Uterus (tissue), 4 donors: ENCODE measurements around the gene CCDC93. TPM values are rescaled to one million over a fixed set of nuclear protein-coding genes. Genes with fewer than 3 reads are reported as not detected.

Experiments
- DNase-seq, 2 donors: peaks; one replicate each; pipeline ENCODE4 v3.0.0-alpha.2; 2019 to 2020
- H3K27ac ChIP-seq, 2 donors: fragments of 200-600 bp; sonication (generic); 1 replicate in 1 of 2; 2 replicates in 1 of 2; pipeline ENCODE4 v1.5.1; 2016 to 2018
- H3K27me3 ChIP-seq, 2 donors: fragments of 200-600 bp; sonication (generic); one replicate each; pipeline ENCODE4 v1.5.1; 2018 to 2019; ENCODE audit warnings: control low read depth in 1 of 2
- H3K36me3 ChIP-seq, 2 donors: fragments of 200-600 bp; sonication (generic); one replicate each; pipeline ENCODE4 v1.5.1; 2019; ENCODE audit warnings: control low read depth in 1 of 2
- H3K4me1 ChIP-seq, 2 donors: fragments of 200-600 bp; sonication (generic); one replicate each; pipeline ENCODE4 v1.5.1; 2018 to 2019; ENCODE audit warnings: control low read depth in 1 of 2
- H3K4me3 ChIP-seq, 2 donors: fragments of 200-600 bp; sonication (generic); 1 replicate in 1 of 2; 2 replicates in 1 of 2; pipeline ENCODE4 v1.5.1; 2018 to 2019; ENCODE audit warnings: mild to moderate bottlenecking in 1 of 2
- H3K9me3 ChIP-seq, 2 donors: fragments of 200-600 bp; sonication (generic); one replicate each; pipeline ENCODE4 v1.5.1; 2019; ENCODE audit warnings: control low read depth in 1 of 2
- POLR2A ChIP-seq, 2 donors: fragments of 450-650 bp; IDR thresholded peaks; one replicate each; pipeline ENCODE4 v1.6.1; 2016; ENCODE audit warnings: antibody characterized with exemption in 2 of 2, mild to moderate bottlenecking in 1 of 2, moderate library complexity in 1 of 2
- intact Hi-C: fragments of 100-400 bp; cut with DNase I; formaldehyde crosslinking; loops from one replicate; pipeline ENCODE4 v1.15.1; 2023; ENCODE audit warnings: low total_unique reads
- total RNA-seq, 4 donors: library from RNA; depleted of rRNA in 3 of 4; stranded (reverse); fragments of >200 nt in 3 of 4; gene quantifications; one replicate each; pipeline versions ENCODE4 v1.1.0 to v1.2.4, GENCODE V29; 2014 to 2023
- TF ChIP-seq, protein P1 (sequence below), 4 experiments: fragments of 200-600 bp in 2 of 4; fragments of 450-650 bp in 2 of 4; sonication (generic) in 2 of 4; IDR thresholded peaks; one replicate each; pipeline ENCODE4 v1.5.1; 2016 to 2019; ENCODE audit warnings: antibody characterized with exemption in 4 of 4, mild to moderate bottlenecking in 2 of 4, moderate library complexity in 1 of 4
- donor health status: DM: yes; HTN: yes; CAD: no.

Gene CCDC93
- total RNA-seq, 4 donors from 2014 or later: 6.5 to 45.5 (median 32.7) TPM

- Histone ChIP-seq H3K27me3 (no peaks in the 10 kb centered on the region), H3K4me1 (no peaks in the 10 kb centered on the region), H3K36me3 (no peaks in the 10 kb centered on the region), H3K4me3 (no peak overlapping the region), H3K9me3 (no peaks in the 10 kb centered on the region), H3K27ac (no peak overlapping the region)
- intact Hi-C loops: no loop called here
- DNase-seq: no peak
- TF ChIP-seq, protein P1, sequence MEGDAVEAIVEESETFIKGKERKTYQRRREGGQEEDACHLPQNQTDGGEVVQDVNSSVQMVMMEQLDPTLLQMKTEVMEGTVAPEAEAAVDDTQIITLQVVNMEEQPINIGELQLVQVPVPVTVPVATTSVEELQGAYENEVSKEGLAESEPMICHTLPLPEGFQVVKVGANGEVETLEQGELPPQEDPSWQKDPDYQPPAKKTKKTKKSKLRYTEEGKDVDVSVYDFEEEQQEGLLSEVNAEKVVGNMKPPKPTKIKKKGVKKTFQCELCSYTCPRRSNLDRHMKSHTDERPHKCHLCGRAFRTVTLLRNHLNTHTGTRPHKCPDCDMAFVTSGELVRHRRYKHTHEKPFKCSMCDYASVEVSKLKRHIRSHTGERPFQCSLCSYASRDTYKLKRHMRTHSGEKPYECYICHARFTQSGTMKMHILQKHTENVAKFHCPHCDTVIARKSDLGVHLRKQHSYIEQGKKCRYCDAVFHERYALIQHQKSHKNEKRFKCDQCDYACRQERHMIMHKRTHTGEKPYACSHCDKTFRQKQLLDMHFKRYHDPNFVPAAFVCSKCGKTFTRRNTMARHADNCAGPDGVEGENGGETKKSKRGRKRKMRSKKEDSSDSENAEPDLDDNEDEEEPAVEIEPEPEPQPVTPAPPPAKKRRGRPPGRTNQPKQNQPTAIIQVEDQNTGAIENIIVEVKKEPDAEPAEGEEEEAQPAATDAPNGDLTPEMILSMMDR (IDR thresholded peaks at IDR 0.05): no peak
- TF ChIP-seq POLR2A (IDR thresholded peaks at IDR 0.05): no peak
Measured at GRCh38 chr2:118054213-118055008, 40.5 kb upstream of the CCDC93 start.

DNA sequence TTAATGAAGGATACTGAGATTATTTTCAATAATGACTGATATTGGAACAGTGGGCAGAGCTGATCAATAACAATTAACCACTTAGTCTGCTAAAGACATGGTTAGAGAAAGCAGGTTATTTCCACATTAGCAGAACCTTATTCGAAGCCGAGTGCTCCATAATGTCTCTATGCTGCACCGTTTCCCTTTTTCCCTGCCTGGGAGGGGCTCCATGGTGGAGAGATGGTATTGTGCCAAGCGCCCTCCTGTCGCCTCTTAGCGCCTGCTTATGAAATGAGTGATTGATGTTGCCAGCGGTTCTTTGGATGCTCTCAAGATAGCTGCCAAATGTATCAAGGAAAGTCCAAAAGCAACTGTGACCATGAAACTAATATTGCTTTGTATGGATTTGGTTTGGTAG, 39.8 kb upstream of the CCDC93 start:
- H3K4me1 ChIP-seq: no peaks in the 10 kb centered on the region

DNA sequence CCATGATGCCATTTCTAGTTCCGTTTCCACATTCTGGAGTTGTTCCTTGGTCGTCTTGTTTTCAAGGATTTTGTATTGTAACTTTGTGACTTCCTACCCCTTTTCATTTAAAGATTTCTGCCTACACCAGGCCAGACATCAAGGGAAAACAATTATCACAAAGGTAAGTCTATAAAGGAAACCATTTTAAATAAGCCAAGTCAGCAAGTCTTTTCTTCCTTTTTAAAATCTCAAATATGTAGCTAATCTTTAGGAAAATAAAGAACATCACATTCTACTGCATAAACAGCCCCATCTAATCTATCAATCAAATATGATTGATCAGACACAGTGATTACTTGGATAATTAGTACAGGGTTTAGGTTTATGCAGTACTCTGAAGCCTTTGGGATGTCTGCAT, 38.6 kb upstream of the CCDC93 start:
- H3K27me3 ChIP-seq: no peaks in the 10 kb centered on the region
- H3K4me3 ChIP-seq: no peak overlapping the region
- intact Hi-C loops: no loop called here
- TF ChIP-seq, protein P1 (IDR thresholded peaks at IDR 0.05): no peak
- no peak for TF ChIP-seq POLR2A (IDR thresholded peaks at IDR 0.05)
- DNase-seq: no peak
- H3K4me1 ChIP-seq: no peaks in the 10 kb centered on the region
- H3K36me3 ChIP-seq: no peaks in the 10 kb centered on the region
- H3K9me3 ChIP-seq: no peaks in the 10 kb centered on the region
- H3K27ac ChIP-seq: no peak overlapping the region

More for the DNA sequence above, 39.8 kb upstream of the CCDC93 start:
- Histone ChIP-seq H3K27me3 (no peaks in the 10 kb centered on the region), H3K9me3 (no peaks in the 10 kb centered on the region), H3K27ac (no peak overlapping the region), H3K36me3 (no peaks in the 10 kb centered on the region), H3K4me3 (no peak overlapping the region)
- intact Hi-C loops: no loop called here
- DNase-seq: no peak
- TF ChIP-seq, protein P1 (IDR thresholded peaks at IDR 0.05): no peak

DNA sequence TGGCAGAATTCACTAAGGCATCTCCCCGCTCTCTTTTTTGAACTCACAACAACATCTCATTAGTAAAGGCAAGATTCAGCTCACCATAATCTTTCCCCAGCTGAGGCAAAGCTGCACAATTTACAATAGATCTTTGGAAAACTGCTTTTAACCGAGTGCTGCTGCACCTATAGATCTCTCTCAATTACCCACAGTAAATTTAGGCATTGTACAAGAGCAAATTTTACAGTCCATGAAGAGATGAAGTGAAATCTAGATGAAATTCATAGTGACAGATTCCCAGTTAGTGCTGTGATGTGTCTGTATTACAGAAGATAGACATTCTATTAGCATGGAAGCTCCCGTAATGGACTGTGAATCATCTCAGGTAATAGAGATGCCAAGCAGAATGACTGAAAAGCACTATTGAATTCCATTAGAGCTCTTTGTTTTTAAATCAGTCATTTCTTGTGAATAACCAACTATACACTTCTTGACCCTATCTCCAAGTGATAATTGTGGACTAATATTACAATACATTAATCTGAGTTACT, 38.0 kb upstream of the CCDC93 start:
- H3K4me1 ChIP-seq: no peaks in the 10 kb centered on the region
- no peak overlapping the region for H3K27ac ChIP-seq
- no peaks in the 10 kb centered on the region for H3K36me3 ChIP-seq
- intact Hi-C loops: no loop called here
- H3K9me3 ChIP-seq: no peaks in the 10 kb centered on the region
- H3K4me3 ChIP-seq: no peak overlapping the region
- H3K27me3 ChIP-seq: no peaks in the 10 kb centered on the region
- no peak for TF ChIP-seq POLR2A (IDR thresholded peaks at IDR 0.05)
- TF ChIP-seq, protein P1 (IDR thresholded peaks at IDR 0.05): no peak
- DNase-seq: no peak

- TF ChIP-seq, protein P1 (IDR thresholded peaks at IDR 0.05): no peak
- no peak for TF ChIP-seq POLR2A (IDR thresholded peaks at IDR 0.05)
- no peaks in the 10 kb centered on the region for H3K9me3 ChIP-seq
- H3K27ac ChIP-seq: no peak overlapping the region
- no peak overlapping the region for H3K4me3 ChIP-seq
- intact Hi-C loops: no loop called here
- no peak for DNase-seq
- no peaks in the 10 kb centered on the region for H3K4me1 ChIP-seq
- no peaks in the 10 kb centered on the region for H3K27me3 ChIP-seq
- H3K36me3 ChIP-seq: no peaks in the 10 kb centered on the region
Measured at GRCh38 chr2:118050974-118051373, 37.1 kb upstream of the CCDC93 start.
